DOHH2 (cell line): ENCODE measurements around the gene SYTL2.

Experiments
- EZH2phosphoT487 ChIP-seq: fragments of 200-600 bp; sonication (generic); IDR thresholded peaks from 2 replicates; pipeline ENCODE4 v1.6.1; 2017; ENCODE audit warnings: borderline replicate concordance, mild to moderate bottlenecking, antibody characterized with exemption, low read length, moderate library complexity, mixed read lengths
- TF ChIP-seq, protein P1 (sequence below): fragments of 200-600 bp; sonication (generic); IDR thresholded peaks from one replicate; pipeline ENCODE4 v1.5.1; 2014; ENCODE audit warnings: antibody characterized with exemption, mild to moderate bottlenecking, low read depth, low read length; ENCODE audit not compliant: poor library complexity, severe bottlenecking

DNA sequence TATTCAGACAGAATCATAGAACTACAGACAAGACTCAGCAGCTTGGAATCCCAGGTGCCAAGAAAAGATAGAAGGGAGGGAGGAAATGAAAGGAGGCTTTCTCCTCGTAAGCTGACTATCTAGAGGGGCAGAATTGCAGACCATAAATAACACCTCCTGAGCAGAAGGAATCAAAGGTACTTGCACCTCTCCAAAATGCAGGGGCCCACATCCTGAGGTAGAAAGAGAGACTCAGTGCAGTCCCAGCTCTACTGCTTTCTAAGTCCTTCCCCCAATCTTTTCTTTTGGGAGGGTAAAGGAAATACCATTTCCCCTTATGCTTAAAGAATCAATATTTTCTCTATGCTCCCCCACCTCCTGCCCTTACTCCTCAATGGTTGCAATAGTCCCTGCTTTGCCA lies 55.2 kb downstream of the SYTL2 start:
- TF ChIP-seq, protein P1, sequence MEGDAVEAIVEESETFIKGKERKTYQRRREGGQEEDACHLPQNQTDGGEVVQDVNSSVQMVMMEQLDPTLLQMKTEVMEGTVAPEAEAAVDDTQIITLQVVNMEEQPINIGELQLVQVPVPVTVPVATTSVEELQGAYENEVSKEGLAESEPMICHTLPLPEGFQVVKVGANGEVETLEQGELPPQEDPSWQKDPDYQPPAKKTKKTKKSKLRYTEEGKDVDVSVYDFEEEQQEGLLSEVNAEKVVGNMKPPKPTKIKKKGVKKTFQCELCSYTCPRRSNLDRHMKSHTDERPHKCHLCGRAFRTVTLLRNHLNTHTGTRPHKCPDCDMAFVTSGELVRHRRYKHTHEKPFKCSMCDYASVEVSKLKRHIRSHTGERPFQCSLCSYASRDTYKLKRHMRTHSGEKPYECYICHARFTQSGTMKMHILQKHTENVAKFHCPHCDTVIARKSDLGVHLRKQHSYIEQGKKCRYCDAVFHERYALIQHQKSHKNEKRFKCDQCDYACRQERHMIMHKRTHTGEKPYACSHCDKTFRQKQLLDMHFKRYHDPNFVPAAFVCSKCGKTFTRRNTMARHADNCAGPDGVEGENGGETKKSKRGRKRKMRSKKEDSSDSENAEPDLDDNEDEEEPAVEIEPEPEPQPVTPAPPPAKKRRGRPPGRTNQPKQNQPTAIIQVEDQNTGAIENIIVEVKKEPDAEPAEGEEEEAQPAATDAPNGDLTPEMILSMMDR: no peak
- no peak for TF ChIP-seq EZH2phosphoT487
